Measurements from ENCODE around the gene TMEM61.

DNA sequence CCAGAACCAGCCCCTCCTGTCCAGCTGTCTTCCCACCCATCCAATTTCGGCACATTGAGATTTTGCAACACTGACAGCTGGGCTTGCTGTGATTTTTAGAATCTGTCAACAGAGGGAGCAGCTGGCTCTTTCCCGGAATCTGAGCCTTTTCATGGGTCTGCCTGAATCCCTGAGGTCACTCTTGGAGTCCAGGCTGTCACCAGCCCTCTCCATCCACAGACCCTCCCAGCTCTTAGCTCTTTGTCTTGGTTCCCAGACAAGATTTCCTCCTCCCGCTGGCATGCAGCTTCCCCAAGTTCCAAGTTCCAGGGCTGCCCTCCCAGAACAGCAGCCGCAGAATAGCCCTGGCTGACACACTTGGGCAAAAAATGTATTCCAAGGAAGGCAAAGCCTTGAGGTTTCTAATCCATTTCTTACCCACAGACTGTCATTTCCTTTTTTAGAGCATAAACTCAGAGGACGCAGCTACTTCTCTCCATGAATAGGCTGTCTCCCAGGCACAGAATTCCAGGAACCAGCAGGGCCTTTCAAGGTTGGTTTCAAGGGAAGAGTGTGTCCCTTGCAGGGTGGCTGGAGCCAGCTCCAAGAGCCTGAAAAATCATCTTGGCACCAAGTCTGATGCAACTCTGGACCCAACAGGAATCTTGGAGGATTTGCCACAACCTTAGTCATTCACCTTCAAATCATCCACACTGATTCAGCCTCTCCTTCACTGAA lies 7.1 kb upstream of the TMEM61 start:
- TF ChIP-seq, protein P1, sequence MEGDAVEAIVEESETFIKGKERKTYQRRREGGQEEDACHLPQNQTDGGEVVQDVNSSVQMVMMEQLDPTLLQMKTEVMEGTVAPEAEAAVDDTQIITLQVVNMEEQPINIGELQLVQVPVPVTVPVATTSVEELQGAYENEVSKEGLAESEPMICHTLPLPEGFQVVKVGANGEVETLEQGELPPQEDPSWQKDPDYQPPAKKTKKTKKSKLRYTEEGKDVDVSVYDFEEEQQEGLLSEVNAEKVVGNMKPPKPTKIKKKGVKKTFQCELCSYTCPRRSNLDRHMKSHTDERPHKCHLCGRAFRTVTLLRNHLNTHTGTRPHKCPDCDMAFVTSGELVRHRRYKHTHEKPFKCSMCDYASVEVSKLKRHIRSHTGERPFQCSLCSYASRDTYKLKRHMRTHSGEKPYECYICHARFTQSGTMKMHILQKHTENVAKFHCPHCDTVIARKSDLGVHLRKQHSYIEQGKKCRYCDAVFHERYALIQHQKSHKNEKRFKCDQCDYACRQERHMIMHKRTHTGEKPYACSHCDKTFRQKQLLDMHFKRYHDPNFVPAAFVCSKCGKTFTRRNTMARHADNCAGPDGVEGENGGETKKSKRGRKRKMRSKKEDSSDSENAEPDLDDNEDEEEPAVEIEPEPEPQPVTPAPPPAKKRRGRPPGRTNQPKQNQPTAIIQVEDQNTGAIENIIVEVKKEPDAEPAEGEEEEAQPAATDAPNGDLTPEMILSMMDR (conservative IDR thresholded peaks at IDR 0.05; ENCODE audit: low read length), result no peak
- no peak for TF ChIP-seq EZH2phosphoT487 (IDR thresholded peaks at IDR 0.05; ENCODE audit: borderline replicate concordance)
